GM12878 (cell line): ENCODE data around the gene STX4. TPM values are rescaled to one million over a fixed set of nuclear protein-coding genes. Genes with fewer than 3 reads are reported as not detected.

Experiments used
- ATAC-seq: fragments of 200-7000 bp; cut with Tn5 transposase; 3 replicates; pipeline ENCODE4 v1.9.1; 2020; ENCODE audit warnings: mild to moderate bottlenecking, moderate library complexity
- BruUV-seq: library from RNA; stranded (reverse); fragments of 400-500 nt; replicated peaks from 2 replicates; lab custom pipeline; 2021; lab: Mats Ljungman, UMichigan
- CTCF ChIA-PET: fragments of 300-600 bp; sonication (Branson Sonifier 250); formaldehyde crosslinking; extraction: SDS; loops from one replicate; lab custom pipeline; 2021; ENCODE audit warnings: inconsistent platforms; lab: Yijun Ruan, JAX
- POLR2A ChIA-PET: fragments of 350-600 bp; formaldehyde crosslinking; extraction: SDS; loops from one replicate; lab custom pipeline; 2021; ENCODE audit warnings: inconsistent platforms; lab: Charles Lee
- RAD21 ChIA-PET: fragments of 300-600 bp; sonication (Branson Sonifier 250); formaldehyde crosslinking; loops from one replicate; lab custom pipeline; 2023; ENCODE audit warnings: antibody characterized with exemption; ENCODE audit not compliant: unreplicated experiment; lab: Charles Lee
- SMC1A ChIA-PET: fragments of 300-600 bp; sonication (Branson Sonifier 250); formaldehyde crosslinking; loops from one replicate; lab custom pipeline; 2023; ENCODE audit not compliant: unreplicated experiment, uncharacterized antibody; lab: Charles Lee
- DNase-seq: peaks from one replicate; pipeline ENCODE4 v3.0.0-alpha.2; 2011; ENCODE audit warnings: low read depth, low spot score
- FAIRE-seq: peaks from 3 replicates; lab custom pipeline; 2011; peaks lifted over from hg19 to GRCh38; lab: Jason Lieb, UNC
- H2AFZ ChIP-seq: 2 replicates; pipeline ENCODE4 v1.6.0; 2011; ENCODE audit warnings: low read depth, low read length, control low read depth; ENCODE audit not compliant: control insufficient read depth
- H3K27ac ChIP-seq: 2 replicates; pipeline ENCODE4 v1.5.1; 2011; ENCODE audit warnings: control low read depth; ENCODE audit not compliant: control insufficient read depth, insufficient read depth
- H3K27me3 ChIP-seq, 2 experiments: replicated peaks in 1 of 2; 2 replicates each; pipeline versions ENCODE4 v1.6.0 to v1.6.1; 2011; ENCODE audit warnings: low read length in 1 of 2; ENCODE audit not compliant: control insufficient read depth in 2 of 2, insufficient read depth in 2 of 2
- H3K36me3 ChIP-seq, 2 experiments: 2 replicates each; pipeline ENCODE4 v1.5.1; 2011; ENCODE audit warnings: low read length in 1 of 2; ENCODE audit not compliant: control insufficient read depth in 2 of 2, insufficient read depth in 2 of 2
- H3K4me1 ChIP-seq: 2 replicates; pipeline ENCODE4 v1.6.1; 2011; ENCODE audit warnings: mild to moderate bottlenecking, low read length, moderate library complexity, mixed read lengths; ENCODE audit not compliant: control insufficient read depth, insufficient read depth
- H3K4me2 ChIP-seq: 2 replicates; pipeline ENCODE4 v1.6.0; 2011; ENCODE audit warnings: control low read depth; ENCODE audit not compliant: control insufficient read depth, insufficient read depth
- H3K4me3 ChIP-seq: fragments of 200-600 bp; sonication (generic); 2 replicates; pipeline ENCODE4 v1.5.1; 2016
- H3K79me2 ChIP-seq: 2 replicates; pipeline ENCODE4 v1.6.0; 2011; ENCODE audit warnings: low read length; ENCODE audit not compliant: control insufficient read depth, insufficient read depth
- H3K9ac ChIP-seq: 2 replicates; pipeline ENCODE4 v1.8.0; 2011; ENCODE audit warnings: low read length, control low read depth, mixed read lengths; ENCODE audit not compliant: control insufficient read depth, insufficient read depth
- H3K9me3 ChIP-seq: replicated peaks from 3 replicates; pipeline ENCODE4 v1.5.1; 2011; ENCODE audit warnings: mild to moderate bottlenecking, low read length; ENCODE audit not compliant: control insufficient read depth, insufficient read depth
- H4K20me1 ChIP-seq: 2 replicates; pipeline ENCODE4 v1.6.0; 2011; ENCODE audit not compliant: control insufficient read depth, insufficient read depth
- POLR2AphosphoS5 ChIP-seq: IDR thresholded peaks from 2 replicates; pipeline ENCODE4 v1.6.1; 2011; ENCODE audit warnings: mild to moderate bottlenecking, low read length, inconsistent platforms
- WGBS: methylation state at CpG from one replicate; pipeline ENCODE4 v1.1.6; 2016; ENCODE audit warnings: low lambda C conversion rate; ENCODE audit not compliant: insufficient replicate concordance, insufficient coverage; ENCODE audit errors: missing lambda C conversion rate; 5-methylcytosine and 5-hydroxymethylcytosine counted together
- in situ Hi-C: fragments of 300-500 bp; cut with MboI; formaldehyde crosslinking; loops from 9 replicates; pipeline ENCODE4 v1.14.3; 2018; ENCODE audit warnings: mixed read lengths
- intact Hi-C: fragments of 100-400 bp; cut with micrococcal nuclease; formaldehyde crosslinking; loops from one replicate; pipeline ENCODE4 v1.14.2; 2022; ENCODE audit not compliant: unreplicated experiment
- polyA plus RNA-seq, 11 experiments: library from polyadenylated mRNA; depleted of rRNA in 4 of 11; unstranded in 6 of 11; stranded (reverse) in 5 of 11; fragments of >200 nt; fragmentation: Nextera tagmentation in 4 of 11; fragmentation: Illumina TruSeq in 1 of 11; extraction: Ambion mirVana in 4 of 11; extraction: Trizol in 1 of 11; gene quantifications; 1 replicate in 1 of 11; 2 replicates in 10 of 11; pipeline versions ENCODE4 v1.2.1 to v1.2.3, GENCODE V29; 2011 to 2016; ENCODE audit warnings: inconsistent platforms in 2 of 11, missing spikeins in 2 of 11, low read depth in 1 of 11
- total RNA-seq, 4 experiments: library from RNA; depleted of rRNA in 3 of 4; stranded (reverse); fragments of >200 nt in 3 of 4; fragmentation: Illumina TruSeq in 1 of 4; extraction: Trizol in 1 of 4; gene quantifications; 2 replicates each; pipeline versions ENCODE4 v1.2.1 to v1.2.3, GENCODE V29; 2013 to 2021
- TF ChIP-seq, protein P1 (sequence below): fragments of 450-650 bp; IDR thresholded peaks from 2 replicates; pipeline ENCODE4 v1.6.1; 2016; ENCODE audit warnings: mild to moderate bottlenecking

Gene STX4
- total and polyA plus RNA-seq, 10 of the 15 experiments (the other 5 are each of a cell fraction or from before 2014, with no cell fraction given) = 3.3 to 37.6 (median 22.6) TPM

DNA sequence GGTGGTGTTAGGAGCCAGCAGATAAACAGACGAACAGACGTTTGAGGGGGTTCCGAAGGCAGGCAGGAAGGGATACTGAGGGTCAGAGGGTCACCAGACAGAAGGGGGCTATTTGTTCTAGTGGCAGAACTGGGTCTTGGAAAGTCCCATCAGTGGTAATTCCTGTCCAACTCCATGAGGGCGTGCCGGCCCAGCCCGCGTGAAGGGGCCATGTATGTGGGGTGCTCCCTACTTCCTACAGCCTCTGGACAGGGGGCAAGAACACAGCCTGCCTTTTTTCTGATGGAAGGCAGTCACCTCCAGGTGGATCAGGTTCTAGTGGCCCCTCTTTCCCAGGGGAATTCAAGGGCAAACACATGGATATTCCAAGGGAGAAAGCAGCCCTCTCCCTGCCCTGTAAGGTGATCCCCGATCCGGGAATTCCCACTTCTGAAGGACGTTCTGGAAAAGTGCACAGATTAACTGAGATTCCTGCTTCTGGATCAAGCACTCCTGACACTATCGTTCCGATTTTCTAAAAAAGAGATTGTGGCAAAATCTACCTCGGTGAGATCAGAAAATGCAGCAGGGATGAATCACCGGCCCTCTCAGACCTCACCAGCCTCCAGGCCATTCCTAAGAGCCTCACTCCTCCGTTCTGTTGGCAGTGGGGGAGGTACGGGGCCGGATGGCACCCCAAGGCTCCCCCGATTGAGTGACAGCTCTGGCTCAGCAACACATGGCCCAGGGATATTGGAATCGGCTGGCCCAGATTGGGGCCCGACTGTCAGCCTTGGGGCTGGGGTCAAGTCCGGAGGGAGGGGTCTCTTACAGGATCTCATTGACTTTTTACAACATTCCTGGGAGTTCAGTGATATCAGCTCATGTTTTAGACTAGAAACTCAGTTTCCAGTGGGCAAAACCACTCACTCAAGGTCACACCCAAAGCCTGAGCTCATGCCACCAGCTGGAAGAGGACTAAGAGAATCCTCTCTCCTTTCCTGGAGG, 35.3 kb upstream of the STX4 start:
- Histone ChIP-seq H3K27me3 (no peaks in the 10 kb centered on the region; a peak in 1 of 4 replicates), H4K20me1 (no peaks in the 10 kb centered on the region), H3K79me2 (no peaks in the 10 kb centered on the region; the same call in 1 of the 2 replicates), H3K9ac (no peak overlapping the region; the same call in 1 of the 2 replicates), H2AFZ (peak overlapping the region; percentile 86), H3K4me1 (peaks cover 14% of the 10 kb centered on the region), H3K27ac (no peak overlapping the region), H3K9me3 (no peaks in the 10 kb centered on the region), H3K4me3 (peak overlapping the region; percentile 76), H3K4me2 (peak overlapping the region; percentile 95), H3K36me3 (no peaks in the 10 kb centered on the region)
- ChIA-PET RAD21 (interaction anchor here (0.8 to 1.6 kb wide), 7 partner anchors 12 to 458 kb away, joined by 3 to 11 read pairs (median 3); partner anchors contain the start of genes ITGAD, ZNF646 and ZNF668), SMC1A (interaction anchor here (0.9 to 1.2 kb wide), 5 partner anchors 11 to 144 kb away, joined by 3 to 4 read pairs (median 3); partner anchors contain the start of gene HSD3B7), CTCF (interaction anchor here (0.7 to 2.4 kb wide), 5 partner anchors 13 to 462 kb away, joined by 3 to 10 read pairs (median 4); partner anchors contain the start of gene HSD3B7), POLR2A (interaction anchor here (0.5 to 1.5 kb wide), 7 partner anchors 11 to 461 kb away, joined by 3 to 7 read pairs (median 4); partner anchors contain the start of genes HSD3B7 and KAT8)
- ATAC-seq (no peak), DNase-seq (no peak), FAIRE-seq (no peak)
- in situ Hi-C loops = loop anchor here (25.0 kb wide), 1 partner anchor 439 kb away; the partner anchor contains the start of genes COX6A2 and ZNF843
- TF ChIP-seq POLR2AphosphoS5 = no peak
- TF ChIP-seq, protein P1, sequence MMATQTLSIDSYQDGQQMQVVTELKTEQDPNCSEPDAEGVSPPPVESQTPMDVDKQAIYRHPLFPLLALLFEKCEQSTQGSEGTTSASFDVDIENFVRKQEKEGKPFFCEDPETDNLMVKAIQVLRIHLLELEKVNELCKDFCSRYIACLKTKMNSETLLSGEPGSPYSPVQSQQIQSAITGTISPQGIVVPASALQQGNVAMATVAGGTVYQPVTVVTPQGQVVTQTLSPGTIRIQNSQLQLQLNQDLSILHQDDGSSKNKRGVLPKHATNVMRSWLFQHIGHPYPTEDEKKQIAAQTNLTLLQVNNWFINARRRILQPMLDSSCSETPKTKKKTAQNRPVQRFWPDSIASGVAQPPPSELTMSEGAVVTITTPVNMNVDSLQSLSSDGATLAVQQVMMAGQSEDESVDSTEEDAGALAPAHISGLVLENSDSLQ = peak; percentile 45; the same call in 1 of the 2 replicates
- no TSS peak for BruUV-seq
- WGBS = 58% methylated on average over 21 of the region's 21 CpGs
- intact Hi-C loops = loop anchor here (5.0 to 10.0 kb wide), 3 partner anchors 77 to 184 kb away; partner anchors contain the start of genes FUS, ZNF646 and ZNF668
